PC-3 (cell line): ENCODE measurements around the gene CPLX4. TPM values are rescaled to one million over a fixed set of nuclear protein-coding genes. Genes with fewer than 3 reads are reported as not detected.
A peak's percentile ranks its signal among the peaks of the same experiment; 100 is the strongest.
"Not testable (repeated sequence)": the region's sequence is repeated elsewhere in the genome, so short reads cannot be mapped to it uniquely, and the experiment has no call there.

Experiments
- ATAC-seq: fragments of 200-7000 bp; cut with Tn5 transposase; 2 replicates; pipeline ENCODE4 v1.9.1; 2020; ENCODE audit warnings: mild to moderate bottlenecking, moderate library complexity
- BruUV-seq: library from RNA; stranded (reverse); fragments of 400-500 nt; replicated peaks from 2 replicates; lab custom pipeline; 2021; lab: Mats Ljungman, UMichigan
- CTCF ChIA-PET: fragments of 300-600 bp; sonication (Branson Sonifier 250); formaldehyde crosslinking; loops from one replicate; lab custom pipeline; 2022; ENCODE audit warnings: antibody characterized with exemption; lab: Charles Lee
- POLR2A ChIA-PET: fragments of 300-600 bp; sonication (Branson Sonifier 250); formaldehyde crosslinking; loops from one replicate; lab custom pipeline; 2022; ENCODE audit warnings: antibody characterized with exemption; ENCODE audit not compliant: unreplicated experiment; lab: Charles Lee
- DNase-seq: peaks from one replicate; pipeline ENCODE4 v3.0.0-alpha.2; 2015
- H2AFZ ChIP-seq: fragments of 300-600 bp; sonication (generic); 2 replicates; pipeline ENCODE4 v1.6.0; 2016; ENCODE audit warnings: antibody characterized with exemption, low read length
- H3F3A ChIP-seq: fragments of 300-600 bp; sonication (generic); one replicate; pipeline ENCODE4 v1.6.0; 2017; ENCODE audit warnings: antibody characterized with exemption, low read length, control low read depth, mild to moderate bottlenecking; ENCODE audit not compliant: unreplicated experiment
- H3K27ac ChIP-seq: fragments of 300-600 bp; sonication (generic); 2 replicates; pipeline ENCODE4 v1.5.1; 2016; ENCODE audit warnings: mild to moderate bottlenecking, low read length
- H3K27me3 ChIP-seq: fragments of 300-600 bp; sonication (generic); 2 replicates; pipeline ENCODE4 v1.6.1; 2016; ENCODE audit warnings: low read length, mixed read lengths
- H3K36me3 ChIP-seq: fragments of 300-600 bp; sonication (generic); 2 replicates; pipeline ENCODE4 v1.6.1; 2016; ENCODE audit warnings: low read depth, mixed run types, low read length, mixed read lengths
- H3K4me1 ChIP-seq: fragments of 300-600 bp; sonication (generic); 2 replicates; pipeline ENCODE4 v1.5.1; 2016; ENCODE audit warnings: low read length; ENCODE audit not compliant: insufficient read depth
- H3K4me2 ChIP-seq: fragments of 300-600 bp; sonication (generic); 2 replicates; pipeline ENCODE4 v1.6.0; 2016; ENCODE audit warnings: low read length
- H3K4me3 ChIP-seq: fragments of 300-600 bp; sonication (generic); 2 replicates; pipeline ENCODE4 v1.5.1; 2016; ENCODE audit warnings: mild to moderate bottlenecking, low read length, mixed read lengths
- H3K79me2 ChIP-seq: fragments of 300-600 bp; sonication (generic); 2 replicates; pipeline ENCODE4 v1.6.1; 2017; ENCODE audit warnings: low read length, mixed read lengths
- H3K9ac ChIP-seq: fragments of 300-600 bp; sonication (generic); 2 replicates; pipeline ENCODE4 v1.6.0; 2016; ENCODE audit warnings: mild to moderate bottlenecking, low read length
- H3K9me2 ChIP-seq: fragments of 300-600 bp; sonication (generic); replicated peaks from 2 replicates; pipeline ENCODE4 v1.6.1; 2016; ENCODE audit warnings: mixed run types, low read length, mixed read lengths
- H3K9me3 ChIP-seq: fragments of 300-600 bp; sonication (generic); 2 replicates; pipeline ENCODE4 v1.6.1; 2016; ENCODE audit warnings: low read length, mixed read lengths
- H4K20me1 ChIP-seq: fragments of 300-600 bp; sonication (generic); 2 replicates; pipeline ENCODE4 v1.6.1; 2016; ENCODE audit warnings: low read length, mixed read lengths
- CTCF ChIP-seq: fragments of 300-600 bp; sonication (generic); conservative IDR thresholded peaks from 2 replicates; pipeline ENCODE4 v1.5.1; 2017; ENCODE audit warnings: antibody characterized with exemption, low read depth, mild to moderate bottlenecking, low read length
- EZH2 ChIP-seq: fragments of 300-600 bp; sonication (generic); IDR thresholded peaks from one replicate; pipeline ENCODE4 v1.6.1; 2017; ENCODE audit warnings: antibody characterized with exemption, mild to moderate bottlenecking, low read length; ENCODE audit not compliant: unreplicated experiment
- EZH2phosphoT487 ChIP-seq: fragments of 300-600 bp; sonication (generic); IDR thresholded peaks from 2 replicates; pipeline ENCODE4 v1.6.1; 2018; ENCODE audit warnings: mild to moderate bottlenecking, antibody characterized with exemption, low read length, borderline replicate concordance
- intact Hi-C: fragments of 100-400 bp; cut with micrococcal nuclease; formaldehyde crosslinking; loops from 2 replicates; pipeline ENCODE4 v1.9.0; 2023
- total RNA-seq: library from RNA; depleted of rRNA; stranded (reverse); fragments of >200 nt; gene quantifications from 2 replicates; pipeline ENCODE4 v1.2.3, GENCODE V29; 2014

CPLX4 gene
- total RNA-seq, 1 experiment from 2014 or later: not detected

GRCh38 chr18:59264121-59264571, 54.3 kb downstream of the CPLX4 start:
- no peak overlapping the region for H3K9ac ChIP-seq
- no peaks in the 10 kb centered on the region for H4K20me1 ChIP-seq
- ChIA-PET CTCF (no interaction called here), POLR2A (no interaction called here)
- no peaks in the 10 kb centered on the region for H3K79me2 ChIP-seq
- H3K9me3 ChIP-seq: no peaks in the 10 kb centered on the region
- ATAC-seq (peak; percentile 50), DNase-seq (no peak)
- no peak for TF ChIP-seq EZH2phosphoT487
- no peak for TF ChIP-seq CTCF
- no peak for TF ChIP-seq EZH2
- no peak overlapping the region for H3K4me2 ChIP-seq
- H3K4me3 ChIP-seq: no peak overlapping the region
- H3K4me1 ChIP-seq: peaks cover 9% of the 10 kb centered on the region
- peaks cover 48% of the 10 kb centered on the region for H3K27me3 ChIP-seq
- no peaks in the 10 kb centered on the region for H3F3A ChIP-seq
- no TSS peak for BruUV-seq
- H3K9me2 ChIP-seq: no peaks in the 10 kb centered on the region
- no peak overlapping the region for H3K27ac ChIP-seq
- no peak overlapping the region for H2AFZ ChIP-seq
- intact Hi-C loops: no loop called here
- no peaks in the 10 kb centered on the region for H3K36me3 ChIP-seq

- CTCF ChIA-PET: no interaction called here
- H4K20me1 ChIP-seq: no peaks in the 10 kb centered on the region
- H3K27ac ChIP-seq: no peak overlapping the region
- intact Hi-C loops: no loop called here
- H3K9me2 ChIP-seq: no peaks in the 10 kb centered on the region
- H3K4me2 ChIP-seq: peak overlapping the region; percentile 56
- no peaks in the 10 kb centered on the region for H3F3A ChIP-seq
- H3K79me2 ChIP-seq: no peaks in the 10 kb centered on the region
- ATAC-seq (peak; percentile 79), DNase-seq (peak; percentile 44)
- H3K36me3 ChIP-seq: no peaks in the 10 kb centered on the region
- POLR2A ChIA-PET: no interaction called here
- H3K4me1 ChIP-seq: peaks cover 9% of the 10 kb centered on the region
- no peak overlapping the region for H3K9ac ChIP-seq
- H2AFZ ChIP-seq: peak overlapping the region; percentile 76
- no peaks in the 10 kb centered on the region for H3K9me3 ChIP-seq
- peaks cover 47% of the 10 kb centered on the region for H3K27me3 ChIP-seq
- TF ChIP-seq EZH2 (no peak), CTCF (no peak), EZH2phosphoT487 (no peak)
- no TSS peak for BruUV-seq
- H3K4me3 ChIP-seq: peak overlapping the region; percentile 48; the same call in 1 of the 2 replicates
These were observed 54.8 kb downstream of the CPLX4 start for GRCh38 chr18:59263661-59264060.

DNA sequence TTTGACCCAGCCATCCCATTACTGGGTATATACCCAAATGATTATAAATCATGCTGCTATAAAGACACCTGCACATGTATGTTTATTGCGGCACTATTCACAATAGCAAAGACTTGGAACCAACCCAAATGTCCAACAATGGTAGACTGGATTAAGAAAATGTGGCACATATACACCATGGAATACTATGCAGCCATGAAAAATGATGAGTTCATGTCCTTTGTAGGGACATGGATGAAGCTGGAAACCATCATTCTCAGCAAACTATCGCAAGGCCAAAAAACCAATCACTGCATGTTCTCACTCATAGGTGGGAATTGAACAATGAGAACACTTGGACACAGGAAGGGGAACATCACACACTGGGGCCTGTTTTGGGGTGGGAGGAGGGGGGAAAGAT, 56.2 kb downstream of the CPLX4 start:
- H3F3A ChIP-seq, H3K9me2 ChIP-seq, H2AFZ ChIP-seq, H3K36me3 ChIP-seq, POLR2A ChIA-PET, H3K4me2 ChIP-seq, intact Hi-C loops, DNase-seq, ATAC-seq, H3K4me3 ChIP-seq, H4K20me1 ChIP-seq, H3K27ac ChIP-seq, H3K9me3 ChIP-seq, H3K9ac ChIP-seq, CTCF ChIA-PET, H3K4me1 ChIP-seq, BruUV-seq, H3K79me2 ChIP-seq: not testable (repeated sequence)
- H3K27me3 ChIP-seq: peaks cover 33% of the 10 kb centered on the region

GRCh38 chr18:59261842-59262241, 56.6 kb downstream of the CPLX4 start:
- DNase-seq, H3K4me1 ChIP-seq, BruUV-seq, H3K9me3 ChIP-seq, intact Hi-C loops, ATAC-seq, H3K36me3 ChIP-seq, H3K27ac ChIP-seq, H4K20me1 ChIP-seq, H3K9me2 ChIP-seq, H3K79me2 ChIP-seq, CTCF ChIA-PET, H2AFZ ChIP-seq, H3K9ac ChIP-seq, H3K4me3 ChIP-seq, POLR2A ChIA-PET, H3F3A ChIP-seq, H3K4me2 ChIP-seq: not testable (repeated sequence)
- H3K27me3 ChIP-seq: peaks cover 29% of the 10 kb centered on the region

DNA sequence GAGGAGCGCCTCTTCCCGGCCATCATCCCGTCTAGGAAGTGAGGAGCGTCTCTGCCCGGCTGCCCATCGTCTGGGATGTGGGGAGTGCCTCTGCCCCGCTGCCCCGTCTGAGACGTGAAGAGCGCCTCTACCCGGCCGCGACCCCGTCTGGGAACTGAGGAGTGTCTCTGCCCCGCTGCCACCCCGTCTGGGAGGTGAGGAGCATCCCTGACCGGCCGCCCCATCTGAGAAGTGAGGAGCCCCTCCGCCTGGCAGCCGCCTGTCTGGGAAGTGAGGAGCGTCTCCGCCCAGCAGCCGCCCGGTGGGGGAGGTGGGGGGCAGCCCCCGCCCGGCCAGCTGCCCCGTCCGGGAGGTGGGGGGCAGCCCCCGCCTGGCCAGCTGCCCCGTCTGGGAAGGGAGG, 63.0 kb downstream of the CPLX4 start:
- H3K9ac ChIP-seq, intact Hi-C loops, H4K20me1 ChIP-seq, H3K4me3 ChIP-seq, H2AFZ ChIP-seq, H3K4me1 ChIP-seq, H3K79me2 ChIP-seq, H3K4me2 ChIP-seq, BruUV-seq, H3K27ac ChIP-seq, H3K9me3 ChIP-seq, POLR2A ChIA-PET, H3K9me2 ChIP-seq, DNase-seq, H3F3A ChIP-seq, H3K36me3 ChIP-seq, ATAC-seq, CTCF ChIA-PET: not testable (repeated sequence)
- H3K27me3 ChIP-seq: 0 out of 2 replicates have a peak, but pooled peaks cover 12% of the 10 kb centered on the region
